ENCODE results near the gene CA12.

DNA sequence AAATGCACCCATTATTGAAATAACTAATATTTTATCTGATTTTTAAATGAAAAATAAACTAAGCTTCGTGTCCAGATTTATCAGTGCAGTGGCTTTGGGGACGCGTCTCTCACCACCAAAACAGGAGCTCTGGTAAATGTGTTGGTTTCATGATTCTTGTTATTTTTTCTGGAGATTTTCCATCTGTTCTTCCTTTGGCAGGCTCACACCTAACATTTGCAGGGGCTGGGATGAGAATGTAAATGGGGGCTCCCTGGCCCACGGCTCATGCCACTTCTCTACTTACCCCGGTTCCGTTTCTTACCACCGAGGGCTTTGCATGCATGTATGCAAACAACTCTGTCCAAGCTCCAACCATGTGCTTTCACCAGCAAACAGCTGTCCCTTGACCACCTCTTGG lies 30.9 kb upstream of the CA12 start:
- TF ChIP-seq, protein P1, sequence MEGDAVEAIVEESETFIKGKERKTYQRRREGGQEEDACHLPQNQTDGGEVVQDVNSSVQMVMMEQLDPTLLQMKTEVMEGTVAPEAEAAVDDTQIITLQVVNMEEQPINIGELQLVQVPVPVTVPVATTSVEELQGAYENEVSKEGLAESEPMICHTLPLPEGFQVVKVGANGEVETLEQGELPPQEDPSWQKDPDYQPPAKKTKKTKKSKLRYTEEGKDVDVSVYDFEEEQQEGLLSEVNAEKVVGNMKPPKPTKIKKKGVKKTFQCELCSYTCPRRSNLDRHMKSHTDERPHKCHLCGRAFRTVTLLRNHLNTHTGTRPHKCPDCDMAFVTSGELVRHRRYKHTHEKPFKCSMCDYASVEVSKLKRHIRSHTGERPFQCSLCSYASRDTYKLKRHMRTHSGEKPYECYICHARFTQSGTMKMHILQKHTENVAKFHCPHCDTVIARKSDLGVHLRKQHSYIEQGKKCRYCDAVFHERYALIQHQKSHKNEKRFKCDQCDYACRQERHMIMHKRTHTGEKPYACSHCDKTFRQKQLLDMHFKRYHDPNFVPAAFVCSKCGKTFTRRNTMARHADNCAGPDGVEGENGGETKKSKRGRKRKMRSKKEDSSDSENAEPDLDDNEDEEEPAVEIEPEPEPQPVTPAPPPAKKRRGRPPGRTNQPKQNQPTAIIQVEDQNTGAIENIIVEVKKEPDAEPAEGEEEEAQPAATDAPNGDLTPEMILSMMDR (IDR thresholded peaks at IDR 0.05) = no peak
- no peak for TF ChIP-seq POLR2A (IDR thresholded peaks at IDR 0.05)
